ENCODE measurements around the gene GFY.
A peak's percentile ranks its signal among the peaks of the same experiment; 100 is the strongest.

Gene GFY

GRCh38 chr19:49391581-49392399, 33.4 kb upstream of the GFY start:
- Histone ChIP-seq H3K79me2 (ENCODE audit: insufficient read depth, low read length) (no peaks in the 10 kb centered on the region), H3K27ac (ENCODE audit: low read depth, low read length) (no peak overlapping the region), H4K20me1 (ENCODE audit: low read depth, low read length) (no peaks in the 10 kb centered on the region), H3K4me2 (ENCODE audit: low read depth, low read length, poor library complexity, severe bottlenecking) (no peak overlapping the region), H3K4me3 (ENCODE audit: insufficient read depth, low read length, poor library complexity, severe bottlenecking) (no peak overlapping the region), H3K9ac (ENCODE audit: low read length) (no peak overlapping the region), H3K27me3 (ENCODE audit: low read length) (no peaks in the 10 kb centered on the region), H2AFZ (ENCODE audit: low read depth, low read length, severe bottlenecking) (no peak overlapping the region), H3K9me3 (ENCODE audit: insufficient read depth, low read length) (no peaks in the 10 kb centered on the region), H3K9me2 (replicated peaks; ENCODE audit: insufficient read depth, low read length) (no peaks in the 10 kb centered on the region), H3K36me3 (ENCODE audit: low read length) (no peaks in the 10 kb centered on the region), H3F3A (ENCODE audit: insufficient read depth) (peaks cover 4% of the 10 kb centered on the region; the same call in 1 of the 2 replicates)
- TF ChIP-seq CTCF (IDR thresholded peaks at IDR 0.05; ENCODE audit: insufficient read depth, low read length, poor library complexity, severe bottlenecking) (peak; percentile 88), EZH2phosphoT487 (conservative IDR thresholded peaks at IDR 0.05; ENCODE audit: low read length) (no peak)

GRCh38 chr19:49393881-49394280, 31.3 kb upstream of the GFY start:
- Histone ChIP-seq H3K4me3 (ENCODE audit: insufficient read depth, low read length, poor library complexity, severe bottlenecking) (no peak overlapping the region), H3F3A (ENCODE audit: insufficient read depth) (peaks cover 4% of the 10 kb centered on the region; the same call in 1 of the 2 replicates), H3K4me2 (ENCODE audit: low read depth, low read length, poor library complexity, severe bottlenecking) (no peak overlapping the region), H3K9me3 (ENCODE audit: insufficient read depth, low read length) (no peaks in the 10 kb centered on the region), H4K20me1 (ENCODE audit: low read depth, low read length) (no peaks in the 10 kb centered on the region), H3K27me3 (ENCODE audit: low read length) (no peaks in the 10 kb centered on the region), H3K27ac (ENCODE audit: low read depth, low read length) (no peak overlapping the region), H2AFZ (ENCODE audit: low read depth, low read length, severe bottlenecking) (no peak overlapping the region), H3K79me2 (ENCODE audit: insufficient read depth, low read length) (no peaks in the 10 kb centered on the region), H3K9me2 (replicated peaks; ENCODE audit: insufficient read depth, low read length) (no peaks in the 10 kb centered on the region), H3K9ac (ENCODE audit: low read length) (no peak overlapping the region), H3K36me3 (ENCODE audit: low read length) (no peaks in the 10 kb centered on the region)
- no peak for TF ChIP-seq EZH2phosphoT487 (conservative IDR thresholded peaks at IDR 0.05; ENCODE audit: low read length)
- TF ChIP-seq CTCF (IDR thresholded peaks at IDR 0.05; ENCODE audit: insufficient read depth, low read length, poor library complexity, severe bottlenecking): no peak

GRCh38 chr19:49395581-49396407, 29.4 kb upstream of the GFY start:
- no peaks in the 10 kb centered on the region for H3K36me3 ChIP-seq (ENCODE audit: low read length)
- TF ChIP-seq CTCF (IDR thresholded peaks at IDR 0.05; ENCODE audit: insufficient read depth, low read length, poor library complexity, severe bottlenecking): no peak
- TF ChIP-seq EZH2phosphoT487 (conservative IDR thresholded peaks at IDR 0.05; ENCODE audit: low read length): no peak
- H3F3A ChIP-seq (ENCODE audit: insufficient read depth): peaks cover 4% of the 10 kb centered on the region; the same call in 1 of the 2 replicates
- H3K4me3 ChIP-seq (ENCODE audit: insufficient read depth, low read length, poor library complexity, severe bottlenecking): no peak overlapping the region
- H4K20me1 ChIP-seq (ENCODE audit: low read depth, low read length): no peaks in the 10 kb centered on the region
- H3K9me2 ChIP-seq (replicated peaks; ENCODE audit: insufficient read depth, low read length): no peaks in the 10 kb centered on the region
- H3K9ac ChIP-seq (ENCODE audit: low read length): no peak overlapping the region
- H3K79me2 ChIP-seq (ENCODE audit: insufficient read depth, low read length): no peaks in the 10 kb centered on the region
- H3K9me3 ChIP-seq (ENCODE audit: insufficient read depth, low read length): no peaks in the 10 kb centered on the region
- no peaks in the 10 kb centered on the region for H3K27me3 ChIP-seq (ENCODE audit: low read length)
- H3K27ac ChIP-seq (ENCODE audit: low read depth, low read length): no peak overlapping the region
- no peak overlapping the region for H2AFZ ChIP-seq (ENCODE audit: low read depth, low read length, severe bottlenecking)
- H3K4me2 ChIP-seq (ENCODE audit: low read depth, low read length, poor library complexity, severe bottlenecking): no peak overlapping the region

Data from SU-DHL-6 (cell line).